Fibroblast of the aortic adventitia (primary cell): ENCODE data around the gene RRBP1. TPM values are rescaled to one million over a fixed set of nuclear protein-coding genes. Genes with fewer than 3 reads are reported as not detected.

Source experiments
- DNase-seq: peaks from one replicate; pipeline ENCODE4 v3.0.0-alpha.2; 2010; ENCODE audit warnings: low read depth
- H3K4me3 ChIP-seq: 2 replicates; pipeline ENCODE4 v1.5.1; 2011; ENCODE audit warnings: low read depth, mild to moderate bottlenecking, control low read depth, low read length, moderate library complexity
- total RNA-seq: library from RNA; depleted of rRNA; stranded (reverse); fragments of >200 nt; gene quantifications from 2 replicates; pipeline ENCODE4 v1.2.3, GENCODE V29; 2012; ENCODE audit warnings: low replicate concordance
- TF ChIP-seq, protein P1 (sequence below): IDR thresholded peaks from 2 replicates; pipeline ENCODE4 v1.5.1; 2011; ENCODE audit warnings: mild to moderate bottlenecking, low read length, control low read depth, inconsistent platforms; ENCODE audit not compliant: insufficient read depth

The RRBP1 gene
- total RNA-seq, 1 donor = 95.5 TPM

GRCh38 chr20:17700637-17701036, 18.6 kb upstream of the RRBP1 start:
- TF ChIP-seq, protein P1, sequence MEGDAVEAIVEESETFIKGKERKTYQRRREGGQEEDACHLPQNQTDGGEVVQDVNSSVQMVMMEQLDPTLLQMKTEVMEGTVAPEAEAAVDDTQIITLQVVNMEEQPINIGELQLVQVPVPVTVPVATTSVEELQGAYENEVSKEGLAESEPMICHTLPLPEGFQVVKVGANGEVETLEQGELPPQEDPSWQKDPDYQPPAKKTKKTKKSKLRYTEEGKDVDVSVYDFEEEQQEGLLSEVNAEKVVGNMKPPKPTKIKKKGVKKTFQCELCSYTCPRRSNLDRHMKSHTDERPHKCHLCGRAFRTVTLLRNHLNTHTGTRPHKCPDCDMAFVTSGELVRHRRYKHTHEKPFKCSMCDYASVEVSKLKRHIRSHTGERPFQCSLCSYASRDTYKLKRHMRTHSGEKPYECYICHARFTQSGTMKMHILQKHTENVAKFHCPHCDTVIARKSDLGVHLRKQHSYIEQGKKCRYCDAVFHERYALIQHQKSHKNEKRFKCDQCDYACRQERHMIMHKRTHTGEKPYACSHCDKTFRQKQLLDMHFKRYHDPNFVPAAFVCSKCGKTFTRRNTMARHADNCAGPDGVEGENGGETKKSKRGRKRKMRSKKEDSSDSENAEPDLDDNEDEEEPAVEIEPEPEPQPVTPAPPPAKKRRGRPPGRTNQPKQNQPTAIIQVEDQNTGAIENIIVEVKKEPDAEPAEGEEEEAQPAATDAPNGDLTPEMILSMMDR = no peak
- no peak for DNase-seq
- no peak overlapping the region for H3K4me3 ChIP-seq

GRCh38 chr20:17699931-17700351, 17.9 kb upstream of the RRBP1 start, which contains the start of gene BANF2:
TSS of gene BANF2 (plus strand) at chr20:17699966. CDS start at chr20:17725026, 25,060 bp downstream.
- DNase-seq = no peak
- TF ChIP-seq, protein P1 = no peak
- H3K4me3 ChIP-seq = no peak within 1 kb of the TSS

DNA sequence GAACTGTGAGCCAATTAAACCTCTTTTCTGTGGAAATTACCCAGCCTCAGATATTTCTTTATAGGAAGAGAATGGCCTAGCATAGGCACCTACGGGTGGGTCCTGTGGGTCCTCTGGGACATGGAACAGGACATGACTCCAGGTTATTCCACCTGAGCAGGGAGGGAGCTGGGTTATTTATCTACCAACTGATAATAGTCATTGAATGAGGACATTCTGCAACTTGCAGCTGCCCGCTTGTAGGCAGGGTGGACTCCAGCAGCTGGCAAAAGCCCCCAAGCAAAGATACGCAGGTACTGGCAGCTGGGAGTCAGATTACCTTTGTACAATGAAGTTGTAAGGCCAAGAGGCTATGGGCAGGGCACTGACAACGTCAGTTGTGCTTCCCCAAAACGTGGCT, 16.3 kb upstream of the RRBP1 start:
- no peak for DNase-seq
- H3K4me3 ChIP-seq = no peak overlapping the region
- TF ChIP-seq, protein P1 = no peak

DNA sequence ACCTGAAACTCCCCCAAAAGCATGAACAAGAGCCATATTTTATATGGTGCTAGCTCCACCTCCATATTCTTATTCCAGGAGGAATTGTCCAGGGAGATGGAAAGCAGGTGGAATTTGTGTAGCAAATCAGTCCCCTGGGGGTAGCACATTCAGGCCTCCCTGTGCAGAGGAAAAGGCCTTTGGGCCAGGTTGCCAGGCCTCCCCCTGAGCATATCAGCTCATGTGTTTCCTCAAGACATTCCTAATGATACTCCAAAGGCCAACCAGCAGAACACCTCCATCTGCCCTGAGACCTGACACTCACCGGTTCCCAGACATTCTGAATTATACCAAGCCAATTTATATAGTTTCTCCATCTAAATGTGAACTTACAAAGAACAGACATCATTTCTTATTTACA, 15.1 kb upstream of the RRBP1 start:
- no peak overlapping the region for H3K4me3 ChIP-seq
- TF ChIP-seq, protein P1 = no peak
- DNase-seq = no peak

DNA sequence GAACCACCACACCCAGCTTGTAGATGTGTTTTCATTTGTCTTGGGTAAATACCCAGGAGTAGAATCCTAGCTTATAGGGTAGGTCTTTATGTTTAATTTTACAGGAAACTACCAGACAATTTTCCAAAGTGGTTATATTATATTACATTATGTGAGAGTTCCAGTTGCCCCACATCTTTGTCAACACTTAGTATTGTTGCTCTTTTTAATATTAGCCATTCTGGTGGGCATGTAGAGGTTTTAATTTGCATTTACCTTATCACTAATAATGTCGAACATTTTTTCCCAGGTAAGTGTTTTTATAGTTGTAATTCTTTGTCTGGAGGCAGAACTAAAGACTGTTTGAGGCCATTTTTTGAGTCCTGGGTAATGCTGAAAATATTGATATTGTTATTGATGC, 14.2 kb upstream of the RRBP1 start:
- TF ChIP-seq, protein P1 = no peak
- no peak for DNase-seq
- H3K4me3 ChIP-seq = no peak overlapping the region

GRCh38 chr20:17694767-17695166, 12.7 kb upstream of the RRBP1 start:
- H3K4me3 ChIP-seq = no peak overlapping the region
- TF ChIP-seq, protein P1 = no peak
- no peak for DNase-seq

GRCh38 chr20:17693444-17694001, 11.5 kb upstream of the RRBP1 start:
- H3K4me3 ChIP-seq = no peak overlapping the region
- no peak for DNase-seq
- TF ChIP-seq, protein P1 = no peak
